NCI-H526 (cell line): Measurements from ENCODE around the gene TCTN3.
"Not testable (repeated sequence)": the region's sequence is repeated elsewhere in the genome, so short reads cannot be mapped to it uniquely, and the experiment has no call there.

Source experiments
- DNase-seq, 2 experiments: peaks; one replicate each; lab custom pipeline; 2025; lab: John Stamatoyannopoulos, UW

TCTN3 gene

GRCh38 chr10:95688648-95689047 is 5.1 kb downstream of the TCTN3 start:
- DNase-seq: no peak

- DNase-seq: no peak
These were observed 9.8 kb downstream of the TCTN3 start for GRCh38 chr10:95683966-95684365.

DNA sequence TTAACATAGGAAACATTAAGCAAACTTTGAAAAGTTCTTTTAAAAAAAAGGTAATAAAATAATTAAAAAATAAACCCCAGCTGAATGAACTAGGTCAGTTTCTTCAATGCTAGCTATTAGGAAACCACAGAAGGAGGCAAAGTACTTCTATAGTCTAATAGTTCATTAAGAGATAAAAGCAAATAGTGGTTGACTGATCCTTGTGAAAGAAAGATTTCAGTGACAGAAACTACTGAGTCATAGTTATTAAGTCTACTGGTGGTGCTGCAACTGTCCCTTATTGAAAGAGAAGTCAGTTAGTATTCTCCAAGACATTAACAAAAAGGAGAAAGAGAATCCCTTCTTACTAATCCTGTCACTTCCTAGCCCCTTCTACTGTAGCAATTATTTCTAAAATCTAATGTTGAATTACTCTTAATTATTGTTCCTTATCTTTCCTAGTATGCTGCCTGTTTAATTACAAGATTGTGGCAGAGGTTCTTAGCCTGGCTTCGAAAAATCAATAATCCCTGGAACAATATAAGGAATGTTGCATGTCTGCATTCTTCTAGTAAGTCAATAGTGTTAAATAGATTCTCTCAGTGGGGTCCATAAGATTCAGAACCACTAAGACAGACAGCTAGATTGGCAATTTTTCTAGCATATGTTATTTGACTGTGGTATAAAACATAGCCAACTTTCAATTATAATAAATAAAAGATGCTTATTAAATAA is 18.2 kb downstream of the TCTN3 start:
- no peak for DNase-seq

DNA sequence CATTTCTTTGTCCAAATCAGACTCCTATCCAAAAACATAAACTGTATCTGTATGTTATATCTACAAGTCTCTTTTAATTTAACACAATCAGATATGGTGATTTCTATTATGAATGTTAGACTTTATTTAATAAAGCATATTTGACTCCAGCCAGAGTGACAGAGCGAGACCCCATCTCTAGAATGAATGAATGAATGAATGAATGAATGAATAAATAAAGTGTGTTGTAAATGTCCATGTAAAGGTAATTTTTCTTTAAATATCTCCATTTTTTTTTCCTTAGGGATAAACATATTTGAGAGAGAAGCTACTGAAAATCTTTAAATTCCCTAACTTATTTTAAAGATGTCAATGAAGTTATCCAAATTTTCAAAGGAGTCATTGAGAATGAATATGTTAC is 19.1 kb downstream of the TCTN3 start:
- no peak for DNase-seq

DNA sequence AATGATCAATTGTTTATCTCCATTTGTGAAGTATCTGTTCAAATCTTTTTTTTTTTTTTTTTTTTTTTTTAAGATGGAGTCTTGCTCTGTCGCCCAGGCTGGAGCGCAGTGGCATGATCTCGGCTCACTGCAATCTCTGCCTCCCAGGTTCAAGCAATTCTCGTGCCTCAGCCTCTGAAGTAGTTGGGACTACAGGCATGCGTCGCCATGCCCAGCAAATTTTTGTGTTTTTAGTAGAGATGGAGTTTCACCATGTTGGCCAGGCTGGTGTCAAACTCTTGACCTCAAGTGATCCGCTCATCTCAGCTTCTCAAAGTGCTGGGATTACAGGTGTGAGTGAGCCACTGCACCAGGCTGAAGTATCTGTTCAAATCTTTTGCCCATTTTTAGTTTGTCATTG is 21.1 kb downstream of the TCTN3 start:
- not testable (repeated sequence) for DNase-seq

GRCh38 chr10:95664543-95664942 is 29.2 kb downstream of the TCTN3 start:
- no peak for DNase-seq

DNA sequence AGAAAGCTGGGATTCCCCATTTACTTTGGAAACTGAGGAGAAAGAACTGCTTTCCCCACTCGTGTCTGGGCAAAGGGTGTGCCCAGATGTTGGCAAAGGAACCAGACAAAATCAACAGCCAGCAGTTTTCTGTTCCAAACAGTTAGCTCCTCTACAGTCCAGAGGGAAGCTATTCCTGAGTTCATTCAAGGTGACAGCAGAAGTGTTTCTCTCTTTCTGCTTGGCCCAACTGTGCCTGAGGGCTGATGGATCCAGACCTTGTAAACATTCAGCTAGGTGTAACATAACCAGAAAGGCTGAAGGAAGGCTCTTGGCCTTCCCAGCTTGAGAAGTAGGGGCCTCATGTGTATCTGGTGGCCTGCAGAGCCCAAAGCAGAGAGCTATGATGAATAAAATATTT is 30.2 kb downstream of the TCTN3 start:
- DNase-seq: no peak

GRCh38 chr10:95661818-95662217 is 31.9 kb downstream of the TCTN3 start:
- no peak for DNase-seq

DNA sequence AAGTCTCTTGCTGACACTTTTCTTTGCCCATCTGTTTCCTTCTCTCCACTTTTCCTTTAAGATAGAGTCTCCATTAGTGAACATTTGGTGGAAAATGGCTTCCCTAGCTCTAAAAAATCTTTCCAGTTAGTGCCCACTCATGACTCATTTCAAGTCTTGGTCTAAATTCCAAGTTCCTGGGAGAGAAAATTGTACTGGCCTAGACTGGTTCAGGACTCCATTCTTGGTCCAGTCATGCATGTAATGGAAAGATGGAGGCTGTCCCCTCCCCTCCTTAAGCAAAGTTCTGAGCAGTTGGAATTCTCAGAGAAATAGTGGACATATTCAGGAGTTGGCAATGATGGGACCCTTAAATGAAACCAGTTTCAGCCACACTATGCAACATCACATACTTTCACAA is 33.4 kb downstream of the TCTN3 start:
- no peak for DNase-seq

DNA sequence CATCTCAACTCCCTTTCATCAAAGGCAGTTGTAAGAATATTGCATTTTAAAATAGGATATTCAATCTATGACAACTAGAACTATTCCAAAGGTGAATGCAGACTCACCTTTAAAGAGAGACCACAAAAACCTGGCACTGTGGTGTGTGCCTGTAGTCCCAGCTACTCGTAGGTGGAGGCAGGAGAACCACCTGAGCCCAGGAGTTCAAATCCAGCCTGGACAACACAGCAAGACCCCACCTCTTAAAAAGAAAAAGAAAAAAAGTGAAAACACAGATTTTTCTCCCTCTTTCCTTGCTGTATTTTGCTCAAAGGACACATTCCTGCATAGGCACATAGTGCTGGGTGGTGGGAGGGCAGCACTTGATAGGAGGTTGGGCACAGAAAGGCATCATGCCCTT is 36.5 kb downstream of the TCTN3 start:
- no peak for DNase-seq

DNA sequence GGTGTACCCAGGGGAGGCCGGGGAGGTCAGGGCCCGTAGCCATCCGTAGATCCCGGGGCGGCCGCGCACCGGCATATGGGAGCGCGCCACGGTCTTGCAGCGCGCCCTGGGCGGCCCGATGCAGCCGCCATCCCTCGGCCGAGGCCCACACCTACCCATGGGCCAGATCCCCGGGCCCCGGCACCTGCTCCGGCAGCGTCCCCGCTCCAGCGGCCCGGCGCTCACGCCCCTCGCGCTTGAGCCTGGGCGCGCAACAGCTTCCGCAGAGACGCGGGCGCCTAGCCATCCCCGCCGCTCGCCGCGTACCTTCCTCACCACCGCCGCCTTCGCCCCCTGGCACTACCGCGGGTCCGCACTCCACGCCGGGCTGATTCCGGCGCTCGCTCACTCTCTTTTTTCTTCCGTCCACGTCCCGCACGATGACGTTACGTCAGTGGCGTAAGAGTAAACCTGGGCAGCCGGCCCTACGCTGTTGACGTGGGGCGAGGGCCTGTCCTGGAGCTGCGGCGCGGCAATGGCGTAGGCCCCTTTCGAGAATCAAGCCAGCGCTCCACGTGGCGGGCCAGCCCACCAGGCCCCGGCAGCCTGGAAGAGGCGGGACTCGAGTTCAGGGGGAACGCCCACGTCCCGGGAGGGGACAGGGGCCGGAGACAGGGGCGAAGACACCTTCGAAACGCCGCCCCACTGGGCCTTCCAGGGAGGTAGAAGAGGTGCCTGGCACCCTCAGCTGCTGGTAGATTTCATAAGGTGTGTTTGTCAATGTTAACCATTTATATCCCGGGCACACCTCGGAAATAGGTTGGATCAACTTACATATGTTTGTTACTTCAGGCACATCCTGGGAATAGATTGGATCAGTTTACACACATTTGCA is 37.2 kb downstream of the TCTN3 start, which contains the start of gene ALDH18A1:
ALDH18A1 (minus strand) TSS at position 421 of the 874 bp plus-strand sequence. CDS start 3,334 bp downstream, outside the sequence.
- peak; percentile 52 to 86 for DNase-seq

DNA sequence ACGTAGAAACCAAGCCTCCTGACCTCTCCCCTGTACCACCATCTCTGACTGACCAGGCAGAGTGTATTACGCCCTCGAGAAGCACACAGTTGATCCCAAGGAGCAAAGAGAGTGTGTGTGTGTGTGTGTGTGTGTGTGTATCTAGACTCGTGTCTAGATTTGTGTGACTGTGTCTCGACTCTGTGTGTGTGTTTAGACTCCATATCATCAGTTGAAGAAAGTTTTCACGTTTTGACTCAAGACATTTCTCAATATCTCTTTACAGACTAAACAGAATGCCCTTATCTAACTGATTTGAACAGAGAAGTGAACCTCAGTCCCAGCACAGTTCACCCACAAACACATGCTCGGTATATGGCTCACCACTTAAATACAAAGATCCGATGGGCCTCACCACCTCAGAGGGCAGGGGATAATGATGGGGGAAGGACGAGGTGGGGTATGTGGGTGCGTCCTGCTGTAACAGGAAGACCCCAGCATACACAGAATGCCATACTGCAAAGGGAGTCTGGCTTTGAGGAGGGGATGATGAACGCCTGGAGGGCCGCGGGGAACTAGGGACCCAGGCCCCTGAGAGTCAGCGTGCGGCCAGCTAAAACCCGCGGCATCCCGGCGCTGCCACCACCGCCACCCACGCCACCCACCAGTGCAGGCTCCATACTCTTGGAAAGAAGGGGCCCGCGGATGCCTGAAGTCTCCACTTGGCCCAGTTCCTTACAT is 38.0 kb downstream of the TCTN3 start:
- peak in 1 of 2 experiments; percentile 54 for DNase-seq

DNA sequence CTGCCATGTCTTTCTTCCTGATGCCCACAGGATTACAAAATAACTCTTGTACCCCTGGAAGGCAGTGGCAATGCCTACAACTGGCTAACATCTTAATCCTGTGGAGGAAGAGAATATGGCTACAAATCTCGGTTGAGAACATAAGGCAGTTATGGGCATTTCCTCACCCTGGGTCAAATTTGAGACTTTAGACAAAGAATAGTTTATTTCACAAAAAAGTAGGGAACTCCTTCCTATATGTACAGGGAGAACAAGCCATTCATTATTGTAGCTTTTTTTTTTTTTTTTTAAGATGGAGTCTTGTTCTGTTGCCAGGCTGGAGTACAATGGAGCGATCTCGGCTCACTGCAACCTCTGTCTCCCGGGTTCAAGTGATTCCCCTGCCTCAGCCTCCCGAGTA is 39.8 kb downstream of the TCTN3 start:
- no peak for DNase-seq

- DNase-seq: no peak
These were observed 42.2 kb downstream of the TCTN3 start for GRCh38 chr10:95651346-95652060.

- no peak for DNase-seq
These were observed 43.5 kb downstream of the TCTN3 start for GRCh38 chr10:95650232-95650631.

- DNase-seq: no peak
These were observed 45.6 kb downstream of the TCTN3 start for GRCh38 chr10:95648138-95648537.

DNA sequence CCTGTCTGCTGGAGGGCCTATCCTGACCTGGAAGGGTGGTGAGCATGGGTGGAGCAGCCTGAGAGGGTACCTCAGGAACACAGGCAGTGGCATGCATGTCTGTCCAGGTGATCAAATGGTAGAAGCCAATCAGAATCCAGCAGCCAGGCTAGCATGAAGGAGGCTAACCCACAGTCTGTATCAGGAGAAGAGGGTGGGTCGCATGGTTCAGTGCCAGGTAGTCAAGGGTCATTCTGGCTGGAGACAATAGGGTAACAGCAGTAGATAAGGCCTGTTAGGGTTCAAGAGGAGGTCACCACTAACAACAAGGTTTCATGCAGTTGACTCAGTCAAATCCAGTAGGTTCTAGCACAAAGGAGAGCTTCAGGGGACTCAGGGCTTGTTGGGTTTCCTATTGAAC is 47.6 kb downstream of the TCTN3 start:
- no peak for DNase-seq

- no peak for DNase-seq
These were observed 48.8 kb downstream of the TCTN3 start for GRCh38 chr10:95644901-95645300.

DNA sequence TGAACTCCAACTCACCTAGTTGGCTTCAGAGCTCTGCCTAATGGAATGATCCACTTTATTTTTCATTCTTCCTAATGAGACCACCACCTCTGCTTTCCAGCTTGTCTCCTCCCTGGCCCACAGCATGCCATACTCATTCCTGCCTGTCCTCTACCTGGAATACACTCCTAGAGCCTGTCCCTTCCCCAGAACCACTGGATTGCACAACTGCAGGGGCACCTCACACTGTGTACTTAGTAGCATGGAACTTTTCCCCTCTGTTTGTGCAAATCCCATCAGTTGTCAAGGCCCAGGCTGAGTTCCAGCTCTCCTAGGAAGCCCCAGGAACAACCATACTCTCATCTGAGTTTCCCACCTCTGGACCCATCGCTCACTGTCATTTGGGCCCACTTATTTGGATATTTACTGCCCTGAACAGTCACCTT is 52.8 kb downstream of the TCTN3 start:
- DNase-seq: no peak

DNA sequence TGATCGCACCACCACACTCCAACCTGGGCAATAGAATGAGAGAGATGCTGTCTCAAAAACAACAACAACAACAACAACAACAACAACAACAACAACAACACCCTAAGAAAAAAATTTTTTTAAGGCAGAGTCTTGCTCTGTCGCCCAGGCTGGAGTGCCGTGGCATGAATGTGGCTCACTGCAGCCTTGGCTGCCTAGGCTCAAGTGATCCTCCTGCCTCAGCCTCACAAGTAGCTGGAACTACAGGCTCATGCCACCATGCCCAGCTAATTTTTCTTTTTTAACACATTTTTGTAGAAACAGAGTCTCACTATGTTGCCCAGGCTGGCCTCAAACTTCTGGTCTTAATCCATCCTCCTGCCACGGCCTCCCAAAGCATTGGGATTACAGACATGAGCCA is 55.8 kb downstream of the TCTN3 start:
- DNase-seq: no peak

DNA sequence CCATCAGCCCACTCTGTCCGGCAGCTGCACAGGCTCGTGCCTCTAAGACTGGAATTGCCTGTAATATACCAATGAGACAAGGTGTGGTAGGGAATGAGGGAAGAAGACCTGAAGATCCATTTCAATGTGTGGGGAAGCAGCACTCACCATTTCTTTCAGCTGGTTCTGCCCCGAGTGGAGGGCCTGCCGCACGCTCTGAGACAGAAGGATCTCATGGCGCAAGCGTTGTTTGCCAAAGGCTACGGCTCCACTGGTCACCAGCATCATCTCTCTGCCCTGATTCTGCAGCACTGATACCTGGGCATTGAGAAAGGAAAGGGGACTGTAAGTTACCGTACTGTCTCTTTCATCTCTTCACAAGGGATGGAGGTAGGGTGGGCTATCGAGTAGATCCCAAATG is 56.6 kb downstream of the TCTN3 start:
- no peak for DNase-seq

GRCh38 chr10:95635319-95635733 is 58.4 kb downstream of the TCTN3 start:
- no peak for DNase-seq
